B cell (primary cell): ENCODE measurements around the gene PSMD3. TPM values are rescaled to one million over a fixed set of nuclear protein-coding genes. Genes with fewer than 3 reads are reported as not detected.
"Not testable (repeated sequence)": the region's sequence is repeated elsewhere in the genome, so short reads cannot be mapped to it uniquely, and the experiment has no call there.

Experiments used
- ATAC-seq: fragments of 200-7000 bp; cut with Tn5 transposase; one replicate; pipeline ENCODE4 v1.10.0; 2021; ENCODE audit warnings: low read depth, mild to moderate bottlenecking, moderate number of reproducible peaks, moderate library complexity
- CTCF ChIA-PET: fragments of 350-600 bp; sonication (Branson Sonifier 250); formaldehyde crosslinking; loops from one replicate; lab custom pipeline; 2021; ENCODE audit warnings: antibody characterized with exemption, inconsistent platforms; lab: Charles Lee
- POLR2A ChIA-PET: fragments of 350-600 bp; sonication (Branson Sonifier 250); formaldehyde crosslinking; loops from one replicate; lab custom pipeline; 2021; ENCODE audit warnings: antibody characterized with exemption; lab: Charles Lee
- DNase-seq: peaks from one replicate; pipeline ENCODE4 v3.0.0; 2013
- H2AFZ ChIP-seq: 2 replicates; pipeline ENCODE4 v1.6.1; 2012; ENCODE audit warnings: mild to moderate bottlenecking, low read depth, low read length; ENCODE audit not compliant: insufficient read depth, poor library complexity, severe bottlenecking
- H3K27ac ChIP-seq, 2 donors: 1 replicate in 1 of 2; 2 replicates in 1 of 2; pipeline ENCODE4 v1.5.1; 2012 to 2013; ENCODE audit warnings: low read length in 2 of 2, mild to moderate bottlenecking in 2 of 2, moderate library complexity in 1 of 2
- H3K27me3 ChIP-seq, 4 experiments: fragments of 200-600 bp in 1 of 4; sonication (generic) in 1 of 4; replicated peaks in 1 of 4; 1 replicate in 2 of 4; 2 replicates in 2 of 4; pipeline versions ENCODE4 v1.6.1 to v1.7.0; 2013 to 2016; ENCODE audit warnings: low read length in 3 of 4, mild to moderate bottlenecking in 2 of 4, mixed read lengths in 1 of 4, moderate library complexity in 1 of 4; ENCODE audit not compliant: insufficient read depth in 4 of 4, control insufficient read depth in 3 of 4; ENCODE audit errors: control extremely low read depth in 1 of 4
- H3K36me3 ChIP-seq, 2 experiments: replicated peaks in 1 of 2; 1 replicate in 1 of 2; 2 replicates in 1 of 2; pipeline versions ENCODE4 v1.6.1 to v1.7.1; 2013; ENCODE audit warnings: low read length in 1 of 2; ENCODE audit not compliant: insufficient read depth in 2 of 2, control insufficient read depth in 1 of 2; ENCODE audit errors: control extremely low read depth in 1 of 2, extremely low read depth in 1 of 2
- H3K4me1 ChIP-seq, 2 donors: fragments of 200-600 bp in 1 of 2; sonication (generic) in 1 of 2; 1 replicate in 1 of 2; 2 replicates in 1 of 2; pipeline versions ENCODE4 v1.5.1 to v1.6.1; 2013 to 2017; ENCODE audit warnings: low read length in 2 of 2; ENCODE audit not compliant: control insufficient read depth in 2 of 2, insufficient read depth in 2 of 2
- H3K4me2 ChIP-seq: replicated peaks from 2 replicates; pipeline ENCODE3; 2012; ENCODE audit warnings: mild to moderate bottlenecking, low read depth, low read length; ENCODE audit not compliant: poor library complexity, severe bottlenecking
- H3K4me3 ChIP-seq, 5 experiments: fragments of 200-600 bp in 1 of 5; sonication (generic) in 1 of 5; 1 replicate in 3 of 5; 2 replicates in 2 of 5; pipeline versions ENCODE4 v1.5.1 to v1.7.0; 2011 to 2016; ENCODE audit warnings: low read length in 4 of 5, mild to moderate bottlenecking in 4 of 5, low read depth in 2 of 5, control low read depth in 1 of 5, moderate library complexity in 1 of 5; ENCODE audit not compliant: insufficient read depth in 1 of 5; ENCODE audit errors: control extremely low read depth in 1 of 5, extremely low read depth in 1 of 5
- H3K79me2 ChIP-seq: fragments of 200-600 bp; sonication (generic); one replicate; pipeline ENCODE4 v1.6.0; 2016; ENCODE audit warnings: low read length; ENCODE audit not compliant: control insufficient read depth, insufficient read depth
- H3K9ac ChIP-seq: fragments of 200-600 bp; sonication (generic); 2 replicates; pipeline ENCODE4 v1.6.1; 2017; ENCODE audit warnings: mild to moderate bottlenecking, low read length, moderate library complexity
- H3K9me3 ChIP-seq, 3 donors: one replicate each; pipeline versions ENCODE4 v1.6.1 to v1.7.1; 2013; ENCODE audit warnings: low read length in 2 of 3; ENCODE audit not compliant: control insufficient read depth in 2 of 3, insufficient read depth in 1 of 3; ENCODE audit errors: control extremely low read depth in 1 of 3
- H4K20me1 ChIP-seq: 2 replicates; pipeline ENCODE4 v1.6.0; 2012; ENCODE audit warnings: mild to moderate bottlenecking, low read length; ENCODE audit not compliant: insufficient read depth, control insufficient read depth, poor library complexity, severe bottlenecking
- H3K27ac Mint-ChIP-seq: one replicate; pipeline ENCODE4 v1.8.0; 2021; ENCODE audit warnings: mixed read lengths
- H3K27me3 Mint-ChIP-seq: one replicate; pipeline ENCODE4 v1.8.0; 2021; ENCODE audit warnings: mixed read lengths
- H3K4me1 Mint-ChIP-seq: one replicate; pipeline ENCODE4 v1.8.0; 2021; ENCODE audit warnings: mixed read lengths
- H3K4me3 Mint-ChIP-seq: one replicate; pipeline ENCODE4 v1.8.0; 2021; ENCODE audit warnings: mixed read lengths
- H3K9me3 Mint-ChIP-seq: one replicate; pipeline ENCODE4 v1.8.0; 2022; ENCODE audit warnings: mixed read lengths; ENCODE audit not compliant: insufficient read depth
- CTCF ChIP-seq: fragments of 200-600 bp; IDR thresholded peaks from one replicate; pipeline ENCODE4 v1.8.0; 2022; ENCODE audit warnings: antibody characterized with exemption, mild to moderate bottlenecking
- EZH2 ChIP-seq: IDR thresholded peaks from 2 replicates; pipeline ENCODE4 v1.6.1; 2012; ENCODE audit warnings: borderline replicate concordance, low read depth, mild to moderate bottlenecking, moderate library complexity, low read length; ENCODE audit not compliant: insufficient read depth, poor library complexity, severe bottlenecking
- WGBS: methylation state at CpG from one replicate; pipeline ENCODE4 v1.1.5; 2013; ENCODE audit warnings: missing lambda C conversion rate; ENCODE audit not compliant: insufficient coverage; 5-methylcytosine and 5-hydroxymethylcytosine counted together
- intact Hi-C: fragments of 100-400 bp; cut with micrococcal nuclease; formaldehyde crosslinking; loops from one replicate; pipeline ENCODE4 v1.10.0; 2022
- polyA plus RNA-seq: library from polyadenylated mRNA; depleted of rRNA; stranded (reverse); fragments of >200 nt; gene quantifications from 2 replicates; pipeline ENCODE4 v1.2.3, GENCODE V29; 2012
- total RNA-seq, 2 donors: library from RNA; stranded (reverse); fragments of 120-200 nt in 1 of 2; gene quantifications; 1 replicate in 1 of 2; 2 replicates in 1 of 2; pipeline versions ENCODE4 v1.2.3 to v1.2.4, GENCODE V29; 2013 to 2022

PSMD3 gene
- total and polyA plus RNA-seq, 2 donors (not counting 1 experiment from before 2014, with no cell fraction given), result 72.6 to 76.6 TPM

- Mint-ChIP-seq H3K27me3 (no peaks in the 10 kb centered on the region), H3K9me3 (no peaks in the 10 kb centered on the region), H3K4me3 (no peak overlapping the region), H3K4me1 (peaks cover 21% of the 10 kb centered on the region), H3K27ac (no peak overlapping the region)
- Histone ChIP-seq H3K9ac (no peak overlapping the region), H4K20me1 (no peaks in the 10 kb centered on the region), H3K4me2 (no peak overlapping the region), H3K9me3 (no peaks in the 10 kb centered on the region), H2AFZ (no peak overlapping the region), H3K27ac (no peak overlapping the region), H3K36me3 (no peaks in the 10 kb centered on the region), H3K4me1 (peaks cover 20 to 22% of the 10 kb centered on the region in 2 donors), H3K79me2 (no peaks in the 10 kb centered on the region), H3K4me3 (no peak overlapping the region), H3K27me3 (no peaks in the 10 kb centered on the region)
- CTCF ChIA-PET, result no interaction called here
- DNase-seq (no peak), ATAC-seq (no peak)
- intact Hi-C loops, result no loop called here
- no peak for TF ChIP-seq CTCF
- no peak for TF ChIP-seq EZH2
- POLR2A ChIA-PET, result interaction anchor here (0.5 kb wide), 1 partner anchor 10 kb away, joined by 3 read pairs; no protein-coding TSS in a partner anchor
- WGBS, result 90% methylated on average over 9 of the region's 15 CpGs
Observed at GRCh38 chr17:39946551-39947330, 33.9 kb upstream of the PSMD3 start.

GRCh38 chr17:39948489-39948828 is 32.1 kb upstream of the PSMD3 start:
- H3K27ac Mint-ChIP-seq, result peak overlapping the region; percentile 53

More at GRCh38 chr17:39948489-39948828, 32.1 kb upstream of the PSMD3 start:
- Histone ChIP-seq H2AFZ (peak overlapping the region; percentile 58), H3K4me1 (peaks cover 28 to 35% of the 10 kb centered on the region in 2 donors), H3K4me2 (peak overlapping the region; percentile 11)
- H3K4me1 Mint-ChIP-seq, result peaks cover 30% of the 10 kb centered on the region
- H3K27me3 ChIP-seq, H3K36me3 ChIP-seq, H3K27me3 Mint-ChIP-seq, H3K4me3 ChIP-seq, POLR2A ChIA-PET, intact Hi-C loops, DNase-seq, H3K9me3 Mint-ChIP-seq, H3K9me3 ChIP-seq, H4K20me1 ChIP-seq, H3K79me2 ChIP-seq, H3K27ac ChIP-seq, ATAC-seq, H3K9ac ChIP-seq: not testable (repeated sequence)
- 0% methylated on average over 2 of the region's 5 CpGs for WGBS
- peak overlapping the region; percentile 13 for H3K4me3 Mint-ChIP-seq
- CTCF ChIA-PET, result interaction anchor here (1.2 to 1.6 kb wide), 2 partner anchors 10 kb away, joined by 3 to 6 read pairs; no protein-coding TSS in a partner anchor
